T-helper 2 cell (primary cell): ENCODE results near the gene SDR42E1.
"Not testable (repeated sequence)": the region's sequence is repeated elsewhere in the genome, so short reads cannot be mapped to it uniquely, and the experiment has no call there.

Experiments used
- DNase-seq, 5 experiments: peaks; one replicate each; pipeline versions ENCODE4 v3.0.0 to v3.0.0-alpha.2; 2012 to 2022

SDR42E1 gene

GRCh38 chr16:81997738-81998137 lies 13.5 kb downstream of the SDR42E1 start:
- no peak for DNase-seq

GRCh38 chr16:81996664-81997509 lies 14.4 kb downstream of the SDR42E1 start:
- no peak for DNase-seq

DNA sequence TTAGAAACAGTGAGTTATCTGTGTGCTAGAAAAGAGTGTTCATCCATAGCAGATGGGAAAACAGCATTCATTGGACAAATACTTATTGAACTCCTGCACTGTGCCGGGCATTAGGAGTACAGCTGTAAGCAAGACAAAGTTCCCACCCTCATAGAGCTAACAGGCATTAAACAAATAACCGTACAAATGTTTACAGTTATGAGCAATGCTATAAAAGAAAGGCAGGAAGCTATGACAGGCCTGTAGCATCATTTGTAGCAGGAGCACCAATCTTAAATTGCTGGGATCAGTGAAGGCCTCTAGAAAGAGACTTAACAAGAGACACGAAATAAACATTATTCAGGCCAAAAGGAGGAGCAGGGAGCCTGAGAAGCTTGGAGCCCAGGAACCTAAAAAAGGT lies 15.6 kb downstream of the SDR42E1 start:
- DNase-seq = no peak

- DNase-seq = no peak
These were observed 16.8 kb downstream of the SDR42E1 start for GRCh38 chr16:81994485-81994884.

- no peak for DNase-seq
These were observed 18.4 kb downstream of the SDR42E1 start for GRCh38 chr16:81992859-81993258.

- DNase-seq = no peak
These were observed 23.6 kb downstream of the SDR42E1 start for GRCh38 chr16:81987706-81988105.

DNA sequence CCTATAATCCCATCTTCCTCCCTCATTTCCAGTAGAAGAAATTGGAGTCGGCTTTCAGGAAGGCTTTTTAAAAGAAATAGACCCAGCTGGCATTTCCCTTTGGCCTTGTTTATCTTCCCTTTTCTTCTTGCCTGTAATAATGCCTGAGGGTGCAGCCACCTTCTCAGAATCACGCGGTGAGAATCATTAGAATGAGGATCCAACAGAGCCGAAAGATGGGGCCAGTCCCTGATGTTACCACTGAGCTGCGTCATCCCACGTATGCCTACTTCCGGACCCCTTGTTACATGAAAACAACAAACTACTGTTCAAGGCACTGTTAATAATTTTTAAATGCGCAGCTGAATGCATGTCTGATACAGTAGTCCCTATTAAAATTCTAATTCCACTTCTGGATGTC lies 24.1 kb downstream of the SDR42E1 start:
- no peak for DNase-seq

GRCh38 chr16:81977335-81977942 lies 33.8 kb downstream of the SDR42E1 start:
- not testable (repeated sequence) for DNase-seq

- no peak for DNase-seq
These were observed 35.6 kb downstream of the SDR42E1 start for GRCh38 chr16:81975637-81976036.

GRCh38 chr16:81973737-81974136 lies 37.5 kb downstream of the SDR42E1 start:
- no peak for DNase-seq

DNA sequence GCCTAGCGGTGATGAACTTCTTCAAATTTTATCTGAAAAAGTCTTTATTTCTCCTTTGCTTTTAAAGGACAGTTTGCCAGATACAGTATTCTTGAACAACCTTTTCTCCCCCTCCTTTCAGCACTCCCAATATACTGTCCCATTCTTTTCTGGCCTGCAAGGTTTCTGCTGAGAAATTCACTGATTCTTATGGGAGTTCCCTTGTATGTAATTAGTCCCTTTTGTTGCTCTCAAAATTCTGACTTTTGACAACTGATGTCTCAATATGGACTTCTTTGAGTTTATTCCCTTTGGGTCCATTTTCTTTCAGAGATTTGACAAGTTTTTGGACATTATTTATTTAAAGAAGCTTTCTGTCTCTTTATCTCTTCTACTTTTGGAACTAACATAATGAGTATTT lies 39.4 kb downstream of the SDR42E1 start:
- DNase-seq = no peak

GRCh38 chr16:81967358-81967757 lies 43.9 kb downstream of the SDR42E1 start:
- DNase-seq = no peak

GRCh38 chr16:81964808-81965207 lies 46.5 kb downstream of the SDR42E1 start:
- DNase-seq = no peak

DNA sequence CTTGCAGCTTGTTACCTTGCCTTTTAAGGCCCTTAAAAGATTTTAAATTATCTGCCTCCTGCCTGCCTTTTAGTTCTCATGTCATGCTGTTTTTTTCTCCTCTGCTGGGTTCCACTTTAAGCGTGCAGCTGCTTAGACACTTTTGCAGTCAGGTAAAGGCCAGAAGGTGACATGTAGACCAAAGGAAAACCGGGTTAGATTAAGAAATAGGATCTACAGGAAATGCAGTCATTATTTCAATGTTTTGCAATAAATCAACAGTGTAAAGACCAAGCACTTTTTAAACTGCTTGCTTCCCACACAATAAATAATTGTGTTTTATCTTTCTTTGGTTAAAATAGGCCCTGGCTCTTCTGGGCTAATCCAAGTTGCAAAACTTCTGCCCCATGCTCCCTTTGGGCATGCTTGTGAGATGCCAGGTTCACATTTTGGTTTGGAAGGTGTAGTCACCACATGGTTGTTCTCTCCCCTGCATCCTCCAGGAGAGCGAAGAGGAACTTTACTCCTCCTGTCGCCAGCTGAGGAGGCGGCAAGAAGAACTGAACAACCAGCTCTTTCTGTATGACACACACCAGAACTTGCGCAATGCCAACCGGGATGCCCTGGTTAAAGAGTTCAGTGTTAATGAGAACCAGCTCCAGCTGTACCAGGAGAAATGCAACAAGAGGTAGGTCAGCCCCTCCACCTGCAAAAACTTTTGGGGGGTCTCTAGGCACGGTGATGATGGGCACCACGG lies 54.9 kb downstream of the SDR42E1 start:
- no peak for DNase-seq

GRCh38 chr16:81951564-81951963 lies 59.7 kb downstream of the SDR42E1 start:
- no peak for DNase-seq

GRCh38 chr16:81946206-81946605 lies 65.1 kb downstream of the SDR42E1 start:
- DNase-seq = no peak

GRCh38 chr16:81945665-81946064 lies 65.6 kb downstream of the SDR42E1 start:
- DNase-seq = no peak

DNA sequence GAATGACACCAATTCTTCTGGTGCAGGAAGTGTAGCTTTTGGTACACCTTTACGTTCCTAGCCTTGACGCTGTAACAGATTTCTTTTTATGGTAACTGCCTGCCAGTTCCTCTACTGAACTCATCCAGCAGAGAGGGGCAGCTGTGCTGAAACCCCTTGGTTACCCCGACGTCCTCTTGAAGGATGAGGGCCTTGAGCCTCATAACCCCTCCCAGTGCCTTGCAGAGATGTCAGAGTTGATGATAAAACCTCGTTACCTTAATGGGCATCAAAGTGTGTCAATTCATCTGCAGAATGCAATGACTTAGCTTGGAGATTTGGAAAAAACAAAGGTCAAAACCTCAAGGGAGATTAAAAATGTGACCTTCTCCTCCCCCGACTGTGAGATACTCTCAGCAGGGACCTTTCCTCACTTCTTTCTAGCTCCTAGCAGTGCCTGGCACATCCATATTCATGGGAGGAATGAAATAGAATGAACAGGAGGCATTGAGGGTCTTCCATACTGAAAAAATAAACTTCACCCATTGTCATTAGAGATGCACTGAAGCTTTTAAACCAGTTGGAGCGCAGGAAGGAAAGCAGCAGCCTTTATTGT lies 69.2 kb downstream of the SDR42E1 start:
- no peak for DNase-seq

GRCh38 chr16:81940781-81941560 lies 70.3 kb downstream of the SDR42E1 start:
- peak in 1 of 5 experiments; percentile 48 for DNase-seq

DNA sequence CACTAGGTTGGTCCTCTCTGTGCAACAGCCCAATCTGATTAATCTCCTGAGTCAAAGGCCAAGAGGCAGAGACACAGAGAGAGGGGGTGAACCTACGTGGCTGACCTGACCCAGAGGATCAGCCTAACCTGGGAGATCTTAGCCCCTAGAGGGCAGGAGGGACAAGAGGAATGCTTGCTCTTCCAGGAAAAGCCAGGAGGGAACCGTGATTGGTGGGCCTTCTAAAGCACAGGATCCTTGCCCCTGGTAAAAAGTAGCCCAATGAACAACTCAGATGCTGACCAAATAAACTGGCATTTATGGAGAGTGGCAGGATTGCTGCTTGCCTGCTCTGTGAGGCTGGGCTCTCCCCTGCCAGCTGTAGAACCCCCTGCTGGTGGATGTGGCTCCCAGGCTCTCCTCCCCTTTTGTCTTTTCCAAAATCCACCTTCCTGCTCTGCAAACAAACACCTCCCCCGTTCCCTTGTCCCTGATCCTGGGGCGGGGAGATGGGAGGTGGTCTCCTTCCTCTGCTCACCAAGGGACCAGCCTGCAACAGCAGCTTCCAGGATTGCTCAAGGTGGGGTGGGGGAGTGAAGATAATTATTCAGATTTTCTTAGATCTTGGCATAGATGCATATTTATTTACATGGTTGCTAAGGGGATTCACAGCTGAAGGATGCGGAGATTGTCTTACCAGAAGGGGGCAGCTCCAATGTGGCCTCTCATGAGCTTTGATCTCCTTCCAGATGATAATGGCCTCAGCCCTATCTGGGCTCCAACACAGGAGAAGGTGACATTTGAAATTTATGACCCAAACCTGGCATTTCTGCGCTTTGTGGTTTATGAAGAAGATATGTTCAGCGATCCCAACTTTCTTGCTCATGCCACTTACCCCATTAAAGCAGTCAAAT lies 71.9 kb downstream of the SDR42E1 start:
- no peak for DNase-seq
